Fibroblast of mammary gland (primary cell): ENCODE measurements around the gene SMYD1.

Experiments
- DNase-seq: peaks from one replicate; pipeline ENCODE4 v3.0.0-alpha.2; 2010; ENCODE audit warnings: low read depth
- H3K4me3 ChIP-seq: 2 replicates; pipeline ENCODE4 v1.5.1; 2011; ENCODE audit warnings: low read depth, mild to moderate bottlenecking, low read length, moderate library complexity; ENCODE audit not compliant: control insufficient read depth
- CTCF ChIP-seq: conservative IDR thresholded peaks from 2 replicates; pipeline ENCODE4 v1.5.1; 2011; ENCODE audit warnings: low read depth, low read length, inconsistent platforms; ENCODE audit not compliant: control insufficient read depth, insufficient read depth

SMYD1 gene

DNA sequence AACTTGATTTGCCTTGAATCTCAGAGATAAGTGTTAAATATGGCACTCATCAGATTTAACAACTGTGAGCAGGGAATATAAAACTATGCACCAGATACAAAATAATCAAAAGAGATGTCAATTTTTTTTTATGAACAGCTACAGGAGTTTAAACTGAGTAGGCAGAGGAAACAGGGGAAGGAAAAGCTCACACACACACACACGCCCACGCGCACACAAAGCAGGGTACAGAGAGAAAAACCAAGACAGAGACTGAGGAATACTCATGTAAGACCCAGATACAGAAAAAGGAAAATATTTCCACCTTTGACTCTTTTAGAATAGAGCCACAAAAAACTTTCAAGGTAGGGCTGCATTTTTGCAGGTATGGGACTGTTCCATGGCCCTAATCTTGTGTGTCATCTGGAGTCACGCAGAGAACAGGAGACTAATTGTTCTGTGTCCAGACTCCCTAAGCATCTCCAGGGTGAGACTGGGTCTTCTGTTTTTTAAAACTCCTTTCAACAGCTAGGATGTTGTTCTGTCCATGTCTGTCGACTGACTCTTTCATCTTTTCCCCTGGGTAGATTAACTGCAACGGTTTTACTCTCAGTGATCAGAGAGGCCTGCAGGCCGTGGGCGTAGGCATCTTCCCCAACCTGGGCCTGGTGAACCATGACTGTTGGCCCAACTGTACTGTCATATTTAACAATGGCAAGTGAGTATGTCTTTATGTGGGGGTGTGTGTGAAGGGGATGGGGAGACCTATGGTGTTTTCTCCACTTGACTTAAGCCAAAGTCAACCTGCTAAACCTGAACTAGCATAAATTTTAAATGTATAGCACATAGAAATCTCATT, 23.0 kb downstream of the SMYD1 start:
- no peak for DNase-seq
- H3K4me3 ChIP-seq: no peak overlapping the region
- TF ChIP-seq CTCF: no peak

DNA sequence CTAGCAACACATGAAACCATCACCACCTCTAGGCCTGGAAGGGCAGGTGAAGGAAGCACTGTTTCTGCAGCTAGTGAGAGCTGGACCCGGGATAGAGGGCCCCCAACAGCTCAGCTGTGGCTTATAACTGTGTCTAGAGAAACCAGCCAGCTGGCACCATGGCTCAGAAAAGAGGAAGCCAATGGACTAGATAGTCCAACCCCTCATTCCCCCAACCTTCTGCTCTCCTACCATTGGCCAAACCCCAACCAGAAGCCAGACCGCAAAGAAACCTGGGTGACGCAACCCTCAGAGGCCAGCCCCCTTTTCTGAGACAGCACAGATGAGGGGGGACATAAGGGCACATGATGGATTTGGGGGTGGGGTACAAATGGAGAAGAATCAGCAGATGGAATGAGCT, 24.3 kb downstream of the SMYD1 start:
- H3K4me3 ChIP-seq: no peak overlapping the region
- no peak for DNase-seq
- no peak for TF ChIP-seq CTCF

GRCh38 chr2:88092773-88093172, 25.1 kb downstream of the SMYD1 start:
- no peak overlapping the region for H3K4me3 ChIP-seq
- no peak for DNase-seq
- TF ChIP-seq CTCF: no peak

- TF ChIP-seq CTCF: no peak
- no peak for DNase-seq
- no peak overlapping the region for H3K4me3 ChIP-seq
These were observed 27.4 kb downstream of the SMYD1 start for GRCh38 chr2:88095022-88095421.

DNA sequence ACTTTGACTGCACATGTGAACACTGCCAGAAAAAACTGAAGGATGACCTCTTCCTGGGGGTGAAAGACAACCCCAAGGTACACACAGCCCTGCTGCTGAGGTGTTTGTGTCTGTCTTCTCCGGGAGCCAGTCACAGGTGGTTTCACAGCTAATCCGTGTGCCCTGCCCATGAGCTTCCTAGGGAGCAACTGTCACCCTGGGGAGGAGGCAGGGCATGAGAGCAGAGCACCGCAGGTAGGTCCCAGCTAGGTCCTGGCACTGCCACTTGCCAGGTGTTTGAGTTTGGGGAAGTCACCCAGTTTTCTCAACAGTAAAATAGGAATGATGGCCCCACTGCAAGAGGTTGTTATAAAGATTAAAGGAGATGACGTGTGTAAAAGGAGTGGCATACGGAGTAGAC, 29.1 kb downstream of the SMYD1 start:
- no peak overlapping the region for H3K4me3 ChIP-seq
- DNase-seq: no peak
- no peak for TF ChIP-seq CTCF

GRCh38 chr2:88097192-88097591, 29.6 kb downstream of the SMYD1 start:
- H3K4me3 ChIP-seq: no peak overlapping the region
- no peak for DNase-seq
- no peak for TF ChIP-seq CTCF

DNA sequence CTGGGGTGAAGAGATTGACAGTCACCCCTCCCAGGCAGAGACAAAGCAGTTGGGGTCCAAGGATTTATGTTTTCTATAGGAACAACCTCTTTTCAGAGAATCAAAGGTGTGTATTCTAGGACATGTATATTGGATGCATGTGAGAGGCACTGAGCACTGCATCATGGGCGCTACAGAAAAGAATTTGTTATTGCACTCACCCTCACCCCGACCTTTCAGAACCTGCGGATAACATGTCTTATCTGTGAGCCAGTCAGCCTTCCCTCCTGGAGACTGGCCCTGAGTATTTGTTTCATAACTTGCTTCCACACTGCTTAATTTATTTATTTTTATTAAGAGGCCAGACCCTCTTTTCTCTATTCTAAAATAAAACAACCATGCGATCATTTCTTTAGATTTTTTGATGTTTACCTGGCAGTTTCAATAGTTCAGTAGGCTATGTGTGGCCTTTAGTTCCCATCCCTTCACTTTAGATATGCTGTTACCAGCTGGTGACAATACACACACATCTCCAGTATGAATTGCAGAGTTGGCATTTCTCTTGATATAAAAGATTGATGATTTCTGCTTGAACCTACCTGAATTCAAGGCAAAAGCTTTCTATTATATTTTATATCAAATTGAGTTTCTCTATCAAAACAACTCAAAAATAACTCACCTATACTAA, 30.4 kb downstream of the SMYD1 start:
- no peak for DNase-seq
- no peak overlapping the region for H3K4me3 ChIP-seq
- TF ChIP-seq CTCF: no peak
